ENCODE measurements around the gene PREPL. TPM values are rescaled to one million over a fixed set of nuclear protein-coding genes. Genes with fewer than 3 reads are reported as not detected.

PREPL gene
- total RNA-seq, 1 experiment from 2014 or later = 46.4 TPM

DNA sequence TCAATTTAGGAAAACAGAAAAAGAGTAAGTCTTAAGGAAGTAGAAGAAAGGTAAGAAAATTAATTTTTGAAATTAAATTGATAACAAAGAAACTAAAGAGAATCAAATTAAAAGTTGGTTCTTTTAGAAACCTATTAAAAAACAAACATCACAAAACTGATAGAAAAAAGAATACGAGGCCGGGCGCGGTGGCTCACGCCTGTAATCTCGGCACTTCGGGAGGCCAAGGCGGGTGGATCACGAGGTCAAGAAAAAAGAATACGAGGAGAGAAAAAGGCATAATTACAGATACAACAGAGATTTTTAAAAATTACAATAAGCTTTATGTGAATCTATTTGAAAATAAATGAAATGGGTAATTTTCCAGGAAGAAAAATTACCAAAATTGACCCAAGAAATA is 11.8 kb downstream of the PREPL start:
- intact Hi-C loops (cut with micrococcal nuclease; ENCODE audit: unreplicated experiment) = no loop called here
- Histone ChIP-seq H3K9me3 (no peaks in the 10 kb centered on the region), H3K4me3 (ENCODE audit: low read depth, low read length) (no peak overlapping the region), H3K4me1 (no peaks in the 10 kb centered on the region), H3K36me3 (ENCODE audit: control insufficient read depth, insufficient read depth, low read length) (no peaks in the 10 kb centered on the region), H3K27me3 (replicated peaks; ENCODE audit: control insufficient read depth, insufficient read depth, low read length) (no peaks in the 10 kb centered on the region)
- Mint-ChIP-seq H3K4me3 (ENCODE audit: unreplicated experiment) (no peak overlapping the region), H3K27ac (ENCODE audit: unreplicated experiment) (no peak overlapping the region), H3K36me3 (ENCODE audit: insufficient read depth, unreplicated experiment) (peaks cover 3% of the 10 kb centered on the region), H3K9me3 (ENCODE audit: unreplicated experiment) (no peaks in the 10 kb centered on the region), H3K27me3 (ENCODE audit: insufficient read depth, unreplicated experiment) (no peaks in the 10 kb centered on the region), H3K4me1 (ENCODE audit: low read depth, unreplicated experiment) (peaks cover 5% of the 10 kb centered on the region)
- no TSS peak for BruUV-seq (replicated peaks)
- POLR2A ChIA-PET = no interaction called here
- CTCF ChIA-PET = no interaction called here
- no peak for DNase-seq
- TF ChIP-seq, protein P1, sequence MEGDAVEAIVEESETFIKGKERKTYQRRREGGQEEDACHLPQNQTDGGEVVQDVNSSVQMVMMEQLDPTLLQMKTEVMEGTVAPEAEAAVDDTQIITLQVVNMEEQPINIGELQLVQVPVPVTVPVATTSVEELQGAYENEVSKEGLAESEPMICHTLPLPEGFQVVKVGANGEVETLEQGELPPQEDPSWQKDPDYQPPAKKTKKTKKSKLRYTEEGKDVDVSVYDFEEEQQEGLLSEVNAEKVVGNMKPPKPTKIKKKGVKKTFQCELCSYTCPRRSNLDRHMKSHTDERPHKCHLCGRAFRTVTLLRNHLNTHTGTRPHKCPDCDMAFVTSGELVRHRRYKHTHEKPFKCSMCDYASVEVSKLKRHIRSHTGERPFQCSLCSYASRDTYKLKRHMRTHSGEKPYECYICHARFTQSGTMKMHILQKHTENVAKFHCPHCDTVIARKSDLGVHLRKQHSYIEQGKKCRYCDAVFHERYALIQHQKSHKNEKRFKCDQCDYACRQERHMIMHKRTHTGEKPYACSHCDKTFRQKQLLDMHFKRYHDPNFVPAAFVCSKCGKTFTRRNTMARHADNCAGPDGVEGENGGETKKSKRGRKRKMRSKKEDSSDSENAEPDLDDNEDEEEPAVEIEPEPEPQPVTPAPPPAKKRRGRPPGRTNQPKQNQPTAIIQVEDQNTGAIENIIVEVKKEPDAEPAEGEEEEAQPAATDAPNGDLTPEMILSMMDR (IDR thresholded peaks at IDR 0.05; ENCODE audit: insufficient read depth in 1 of 2, low read depth in 1 of 2, low read length in 1 of 2, severe bottlenecking in 1 of 2, unreplicated experiment in 1 of 2) = no peak

DNA sequence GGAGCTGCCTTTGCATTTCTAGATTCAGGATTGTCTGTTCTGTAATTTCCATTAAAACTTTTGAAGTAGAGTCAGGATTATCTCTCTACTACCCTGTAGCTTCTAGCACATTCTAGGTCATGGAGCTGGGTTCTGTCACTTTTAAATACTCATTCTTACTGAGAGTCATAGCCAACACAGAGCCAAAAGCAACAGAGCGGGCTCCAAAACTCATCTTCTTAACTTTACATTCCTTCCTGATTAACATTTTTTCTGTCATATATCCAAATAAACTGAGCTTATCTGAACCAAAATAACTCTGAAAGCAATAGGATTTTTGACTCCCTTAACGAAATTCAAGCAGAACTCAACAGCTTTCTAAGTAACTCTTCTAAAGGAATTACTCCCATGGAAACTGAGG is 12.9 kb downstream of the PREPL start:
- CTCF ChIA-PET = interaction anchor here (0.6 to 1.1 kb wide), 2 partner anchors 13 to 111 kb away, joined by 3 to 9 read pairs; partner anchors contain the start of genes CAMKMT and PREPL
- BruUV-seq (replicated peaks) = no TSS peak
- no peaks in the 10 kb centered on the region for H3K27me3 Mint-ChIP-seq (ENCODE audit: insufficient read depth, unreplicated experiment)

DNA sequence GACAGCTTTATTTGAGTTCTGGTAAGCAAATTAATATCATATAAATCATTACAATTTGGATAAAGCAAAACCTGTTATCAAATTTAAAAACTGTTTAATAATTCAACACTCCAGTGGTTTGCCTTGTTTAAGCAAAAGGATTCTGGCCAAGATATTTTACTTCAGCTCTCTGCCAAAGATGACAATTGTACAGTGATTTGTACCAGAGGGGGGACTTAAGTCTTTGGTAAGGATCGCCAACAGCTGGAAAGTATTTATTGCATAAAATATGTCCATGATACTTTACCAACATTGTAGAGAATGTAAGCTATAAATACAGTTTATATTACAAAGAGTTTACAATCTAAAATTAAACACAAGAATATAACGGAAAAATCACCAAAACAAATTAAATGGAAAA is 13.8 kb downstream of the PREPL start:
- Mint-ChIP-seq H3K27ac (ENCODE audit: unreplicated experiment) (no peak overlapping the region), H3K36me3 (ENCODE audit: insufficient read depth, unreplicated experiment) (peaks cover 14% of the 10 kb centered on the region), H3K4me3 (ENCODE audit: unreplicated experiment) (no peak overlapping the region), H3K9me3 (ENCODE audit: unreplicated experiment) (no peaks in the 10 kb centered on the region), H3K27me3 (ENCODE audit: insufficient read depth, unreplicated experiment) (no peaks in the 10 kb centered on the region), H3K4me1 (ENCODE audit: low read depth, unreplicated experiment) (peaks cover 5% of the 10 kb centered on the region)
- Histone ChIP-seq H3K27me3 (replicated peaks; ENCODE audit: control insufficient read depth, insufficient read depth, low read length) (no peaks in the 10 kb centered on the region), H3K9me3 (no peaks in the 10 kb centered on the region), H3K4me1 (no peaks in the 10 kb centered on the region), H3K4me3 (ENCODE audit: low read depth, low read length) (no peak overlapping the region), H3K36me3 (ENCODE audit: control insufficient read depth, insufficient read depth, low read length) (no peaks in the 10 kb centered on the region)
- TF ChIP-seq, protein P1 (IDR thresholded peaks at IDR 0.05; ENCODE audit: insufficient read depth in 1 of 2, low read depth in 1 of 2, low read length in 1 of 2, severe bottlenecking in 1 of 2, unreplicated experiment in 1 of 2) = no peak
- intact Hi-C loops (cut with micrococcal nuclease; ENCODE audit: unreplicated experiment) = no loop called here
- no peak for DNase-seq
- POLR2A ChIA-PET = no interaction called here
- CTCF ChIA-PET = interaction anchor here (1.1 kb wide), 2 partner anchors 14 kb away, joined by 3 read pairs; partner anchors contain the start of genes CAMKMT and PREPL
- no TSS peak for BruUV-seq (replicated peaks)

More for the DNA sequence above, 12.9 kb downstream of the PREPL start:
- TF ChIP-seq, protein P1 (IDR thresholded peaks at IDR 0.05; ENCODE audit: insufficient read depth in 1 of 2, low read depth in 1 of 2, low read length in 1 of 2, severe bottlenecking in 1 of 2, unreplicated experiment in 1 of 2) = no peak
- H3K27me3 ChIP-seq (replicated peaks; ENCODE audit: control insufficient read depth, insufficient read depth, low read length) = no peaks in the 10 kb centered on the region
- intact Hi-C loops (cut with micrococcal nuclease; ENCODE audit: unreplicated experiment) = no loop called here
- POLR2A ChIA-PET = interaction anchor here (1.2 kb wide), 1 partner anchor 13 kb away, joined by 4 read pairs; the partner anchor contains the start of genes CAMKMT and PREPL
- no peak overlapping the region for H3K27ac Mint-ChIP-seq (ENCODE audit: unreplicated experiment)
- H3K4me1 Mint-ChIP-seq (ENCODE audit: low read depth, unreplicated experiment) = peaks cover 5% of the 10 kb centered on the region
- H3K4me1 ChIP-seq = no peaks in the 10 kb centered on the region
- no peak overlapping the region for H3K4me3 Mint-ChIP-seq (ENCODE audit: unreplicated experiment)
- H3K9me3 ChIP-seq = no peaks in the 10 kb centered on the region
- DNase-seq = no peak
- no peaks in the 10 kb centered on the region for H3K9me3 Mint-ChIP-seq (ENCODE audit: unreplicated experiment)
- no peaks in the 10 kb centered on the region for H3K36me3 ChIP-seq (ENCODE audit: control insufficient read depth, insufficient read depth, low read length)
- peaks cover 8% of the 10 kb centered on the region for H3K36me3 Mint-ChIP-seq (ENCODE audit: insufficient read depth, unreplicated experiment)
- H3K4me3 ChIP-seq (ENCODE audit: low read depth, low read length) = no peak overlapping the region
